K562 (cell line): ENCODE data around the gene DDX5. TPM values are rescaled to one million over a fixed set of nuclear protein-coding genes. Genes with fewer than 3 reads are reported as not detected.

Experiments used
- CTCF ChIP-seq, 3 experiments: IDR thresholded peaks in 2 of 3; conservative IDR thresholded peaks in 1 of 3; 2 replicates each; pipeline ENCODE4 v1.5.1; 2011 to 2012; ENCODE audit warnings: low read length in 3 of 3, mild to moderate bottlenecking in 3 of 3, control low read depth in 2 of 3, improper control_type of control experiment in 1 of 3, inconsistent platforms in 1 of 3, low read depth in 1 of 3, mixed read lengths in 1 of 3, moderate library complexity in 1 of 3; ENCODE audit not compliant: insufficient read depth in 2 of 3
- E2F5 ChIP-seq: sonication (generic); formaldehyde crosslinking; IDR thresholded peaks from 2 replicates; pipeline ENCODE4 v1.8.0; 2022; ENCODE audit warnings: mild to moderate bottlenecking, missing genetic modification reagents
- GABPB2 ChIP-seq: fragments of 250-450 bp; sonication (Bioruptor Pico); conservative IDR thresholded peaks from 2 replicates; pipeline ENCODE4 v1.5.1; 2021; ENCODE audit warnings: mild to moderate bottlenecking
- KDM2B ChIP-seq: fragments of 250-450 bp; sonication (Bioruptor Pico); IDR thresholded peaks from 2 replicates; pipeline ENCODE4 v1.8.0; 2021; ENCODE audit warnings: mild to moderate bottlenecking, moderate library complexity
- KLF1 ChIP-seq: fragments of 450-650 bp; IDR thresholded peaks from 2 replicates; pipeline ENCODE4 v1.6.1; 2016; ENCODE audit warnings: missing genetic modification characterization, missing compliant biosample characterization
- NRF1 ChIP-seq, 2 experiments: fragments of 450-650 bp; IDR thresholded peaks in 1 of 2; conservative IDR thresholded peaks in 1 of 2; 2 replicates each; pipeline ENCODE4 v1.6.1; 2014; ENCODE audit warnings: mild to moderate bottlenecking in 2 of 2
- PPARD ChIP-seq: fragments of 250-450 bp; sonication (Bioruptor Pico); IDR thresholded peaks from 2 replicates; pipeline ENCODE4 v1.8.0; 2022; ENCODE audit warnings: inconsistent platforms, mild to moderate bottlenecking, moderate library complexity
- RB1 ChIP-seq: fragments of 450-650 bp; IDR thresholded peaks from 2 replicates; pipeline ENCODE4 v1.6.1; 2017; ENCODE audit warnings: low read depth, mild to moderate bottlenecking
- SMAD3 ChIP-seq: fragments of 450-650 bp; formaldehyde crosslinking; conservative IDR thresholded peaks from 2 replicates; pipeline ENCODE4 v1.4.0; 2020; ENCODE audit warnings: mild to moderate bottlenecking
- TAF1 ChIP-seq: IDR thresholded peaks from 2 replicates; pipeline ENCODE4 v1.6.1; 2011; ENCODE audit warnings: mild to moderate bottlenecking, low read length, moderate library complexity; ENCODE audit not compliant: insufficient read depth, control insufficient read depth, severe bottlenecking; ENCODE audit errors: extremely low read depth
- THAP12 ChIP-seq: fragments of 250-450 bp; sonication (Bioruptor Pico); IDR thresholded peaks from 2 replicates; pipeline ENCODE4 v1.9.0; 2021; ENCODE audit warnings: mild to moderate bottlenecking, inconsistent platforms
- TRIM25 ChIP-seq: fragments of 450-650 bp; IDR thresholded peaks from 2 replicates; pipeline ENCODE4 v1.7.0; 2016; ENCODE audit warnings: borderline replicate concordance
- ZBTB9 ChIP-seq: fragments of 450-650 bp; formaldehyde crosslinking; IDR thresholded peaks from 2 replicates; pipeline ENCODE4 v1.4.0; 2020; ENCODE audit warnings: mild to moderate bottlenecking, moderate library complexity
- ZFP30 ChIP-seq: fragments of 250-450 bp; sonication (Bioruptor Pico); IDR thresholded peaks from 2 replicates; pipeline ENCODE4 v1.8.0; 2022; ENCODE audit warnings: moderate library complexity, mild to moderate bottlenecking, inconsistent platforms, borderline replicate concordance
- ZNF583 ChIP-seq: fragments of 250-450 bp; sonication (Bioruptor Pico); IDR thresholded peaks from 2 replicates; pipeline ENCODE4 v1.4.0; 2020
- polyA plus RNA-seq, 8 experiments: library from polyadenylated mRNA; depleted of rRNA in 4 of 8; stranded (reverse) in 5 of 8; unstranded in 3 of 8; fragments of >200 nt; fragmentation: Nextera tagmentation in 2 of 8; fragmentation: Illumina TruSeq in 1 of 8; extraction: Ambion mirVana in 2 of 8; extraction: Trizol in 1 of 8; gene quantifications; 2 replicates each; pipeline versions ENCODE4 v1.2.1 to v1.2.3, GENCODE V29; 2011 to 2014; ENCODE audit warnings: inconsistent platforms in 1 of 8, missing spikeins in 1 of 8
- total RNA-seq, 7 experiments: library from RNA; depleted of rRNA in 6 of 7; stranded (reverse); fragments of >200 nt in 6 of 7; fragmentation: Illumina TruSeq in 2 of 7; extraction: Trizol in 2 of 7; gene quantifications; 2 replicates each; pipeline versions ENCODE4 v1.2.1 to v1.2.3, GENCODE V29; 2011 to 2021; ENCODE audit warnings: low replicate concordance in 1 of 7

DDX5 gene
- total and polyA plus RNA-seq, 9 of the 15 experiments (the other 6 are each of a cell fraction or from before 2014, with no cell fraction given), result 306 to 1,639 (median 604) TPM

- no peak for TF ChIP-seq ZBTB9 (CRISPR knock-in tag)
- no peak for TF ChIP-seq KLF1 (tag)
- TF ChIP-seq NRF1 (conservative IDR thresholded peaks at IDR 0.05 in 1 of 2, IDR thresholded peaks at IDR 0.05 in 1 of 2), result no peak
- TF ChIP-seq ZNF583 (CRISPR knock-in tag), result no peak
- no peak for TF ChIP-seq E2F5
- no peak for TF ChIP-seq THAP12 (CRISPR knock-in tag)
- no peak for TF ChIP-seq TAF1
- TF ChIP-seq TRIM25, result no peak
- no peak for TF ChIP-seq KDM2B
- TF ChIP-seq GABPB2, result no peak
- TF ChIP-seq RB1, result no peak
- no peak for TF ChIP-seq PPARD
- no peak for TF ChIP-seq CTCF (IDR thresholded peaks at IDR 0.05 in 2 of 3, conservative IDR thresholded peaks at IDR 0.05 in 1 of 3; ENCODE audit: insufficient read depth in 2 of 3, low read depth in 1 of 3, low read length in 3 of 3)
- TF ChIP-seq SMAD3 (CRISPR knock-in tag), result no peak
- TF ChIP-seq ZFP30, result no peak
Observed at GRCh38 chr17:64448665-64449512, 57.2 kb downstream of the DDX5 start, which contains the start of gene MILR1 (continued).
